IMR-90 (cell line): ENCODE measurements around the gene WNT4.

Experiments used
- BHLHE40 ChIP-seq: fragments of 150-350 bp; IDR thresholded peaks from 2 replicates; pipeline ENCODE4 v1.6.1; 2016; ENCODE audit warnings: mild to moderate bottlenecking, low read depth, low read length
- CEBPB ChIP-seq: IDR thresholded peaks from 2 replicates; pipeline ENCODE4 v1.6.1; 2012; ENCODE audit warnings: low read depth, low read length, improper control_type of control experiment
- CHD1 ChIP-seq: IDR thresholded peaks from 2 replicates; pipeline ENCODE4 v1.6.1; 2012; ENCODE audit warnings: low read depth, low read length, improper control_type of control experiment
- FOS ChIP-seq: fragments of 150-350 bp; IDR thresholded peaks from 2 replicates; pipeline ENCODE4 v1.6.1; 2016; ENCODE audit warnings: low read depth, low read length
- MAFK ChIP-seq: IDR thresholded peaks from 2 replicates; pipeline ENCODE4 v1.6.1; 2012; ENCODE audit warnings: low read depth, low read length, improper control_type of control experiment
- MXI1 ChIP-seq: IDR thresholded peaks from 2 replicates; pipeline ENCODE4 v1.6.1; 2012; ENCODE audit warnings: low read depth, mild to moderate bottlenecking, low read length, moderate library complexity, borderline replicate concordance
- POLR2A ChIP-seq: IDR thresholded peaks from 2 replicates; pipeline ENCODE4 v1.6.1; 2012; ENCODE audit warnings: mild to moderate bottlenecking, low read depth, low read length
- RAD21 ChIP-seq: IDR thresholded peaks from 2 replicates; pipeline ENCODE4 v1.6.1; 2012; ENCODE audit warnings: low read length, improper control_type of control experiment
- RCOR1 ChIP-seq: IDR thresholded peaks from 2 replicates; pipeline ENCODE4 v1.6.1; 2012; ENCODE audit warnings: mild to moderate bottlenecking, low read length, improper control_type of control experiment; ENCODE audit not compliant: insufficient replicate concordance
- RFX5 ChIP-seq: IDR thresholded peaks from 2 replicates; pipeline ENCODE4 v1.8.0; 2012; ENCODE audit warnings: low read depth, mild to moderate bottlenecking, low read length, moderate library complexity
- SMC3 ChIP-seq: fragments of 150-350 bp; IDR thresholded peaks from 2 replicates; pipeline ENCODE4 v1.6.1; 2016; ENCODE audit warnings: low read depth, mild to moderate bottlenecking, antibody characterized with exemption, low read length, moderate library complexity
- TF ChIP-seq, protein P1 (sequence below): conservative IDR thresholded peaks from 2 replicates; pipeline ENCODE4 v1.5.1; 2012; ENCODE audit warnings: mild to moderate bottlenecking, low read depth, low read length, improper control_type of control experiment
- TF ChIP-seq, protein P2 (sequence below): fragments of 150-350 bp; IDR thresholded peaks from 2 replicates; pipeline ENCODE4 v1.6.1; 2016; ENCODE audit warnings: low read depth, mild to moderate bottlenecking, low read length, moderate library complexity, borderline replicate concordance
- TF ChIP-seq, protein P3 (sequence below): fragments of 150-350 bp; IDR thresholded peaks from 2 replicates; pipeline ENCODE4 v1.6.1; 2017; ENCODE audit warnings: mild to moderate bottlenecking, antibody characterized with exemption, low read length, low read depth

DNA sequence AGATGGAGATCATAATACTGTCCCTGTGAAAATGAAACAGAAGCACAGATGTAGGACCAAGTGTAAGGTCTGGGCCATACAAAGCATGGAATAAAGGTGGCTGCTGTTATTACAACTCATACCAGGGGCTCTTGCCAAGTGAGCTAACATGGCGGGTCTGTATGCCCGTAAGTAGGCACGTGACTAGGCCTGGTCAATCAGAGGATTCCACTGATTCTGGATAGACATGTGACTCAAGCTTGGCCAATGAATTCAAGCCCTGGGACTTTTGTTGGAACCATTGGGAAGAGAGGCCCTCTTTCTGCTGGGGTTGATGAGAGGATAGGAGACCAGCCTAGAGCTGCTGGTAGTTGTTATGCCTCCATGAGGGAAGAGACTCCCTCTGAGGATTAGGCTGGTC is 47.8 kb upstream of the WNT4 start:
- TF ChIP-seq, protein P1, sequence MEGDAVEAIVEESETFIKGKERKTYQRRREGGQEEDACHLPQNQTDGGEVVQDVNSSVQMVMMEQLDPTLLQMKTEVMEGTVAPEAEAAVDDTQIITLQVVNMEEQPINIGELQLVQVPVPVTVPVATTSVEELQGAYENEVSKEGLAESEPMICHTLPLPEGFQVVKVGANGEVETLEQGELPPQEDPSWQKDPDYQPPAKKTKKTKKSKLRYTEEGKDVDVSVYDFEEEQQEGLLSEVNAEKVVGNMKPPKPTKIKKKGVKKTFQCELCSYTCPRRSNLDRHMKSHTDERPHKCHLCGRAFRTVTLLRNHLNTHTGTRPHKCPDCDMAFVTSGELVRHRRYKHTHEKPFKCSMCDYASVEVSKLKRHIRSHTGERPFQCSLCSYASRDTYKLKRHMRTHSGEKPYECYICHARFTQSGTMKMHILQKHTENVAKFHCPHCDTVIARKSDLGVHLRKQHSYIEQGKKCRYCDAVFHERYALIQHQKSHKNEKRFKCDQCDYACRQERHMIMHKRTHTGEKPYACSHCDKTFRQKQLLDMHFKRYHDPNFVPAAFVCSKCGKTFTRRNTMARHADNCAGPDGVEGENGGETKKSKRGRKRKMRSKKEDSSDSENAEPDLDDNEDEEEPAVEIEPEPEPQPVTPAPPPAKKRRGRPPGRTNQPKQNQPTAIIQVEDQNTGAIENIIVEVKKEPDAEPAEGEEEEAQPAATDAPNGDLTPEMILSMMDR, result no peak
- no peak for TF ChIP-seq SMC3
- TF ChIP-seq CEBPB, result no peak
- TF ChIP-seq RAD21, result no peak
- TF ChIP-seq, protein P2, sequence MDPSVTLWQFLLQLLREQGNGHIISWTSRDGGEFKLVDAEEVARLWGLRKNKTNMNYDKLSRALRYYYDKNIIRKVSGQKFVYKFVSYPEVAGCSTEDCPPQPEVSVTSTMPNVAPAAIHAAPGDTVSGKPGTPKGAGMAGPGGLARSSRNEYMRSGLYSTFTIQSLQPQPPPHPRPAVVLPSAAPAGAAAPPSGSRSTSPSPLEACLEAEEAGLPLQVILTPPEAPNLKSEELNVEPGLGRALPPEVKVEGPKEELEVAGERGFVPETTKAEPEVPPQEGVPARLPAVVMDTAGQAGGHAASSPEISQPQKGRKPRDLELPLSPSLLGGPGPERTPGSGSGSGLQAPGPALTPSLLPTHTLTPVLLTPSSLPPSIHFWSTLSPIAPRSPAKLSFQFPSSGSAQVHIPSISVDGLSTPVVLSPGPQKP, result no peak
- TF ChIP-seq POLR2A, result no peak
- TF ChIP-seq RCOR1, result no peak
- no peak for TF ChIP-seq RFX5
- no peak for TF ChIP-seq MAFK
- TF ChIP-seq, protein P3, sequence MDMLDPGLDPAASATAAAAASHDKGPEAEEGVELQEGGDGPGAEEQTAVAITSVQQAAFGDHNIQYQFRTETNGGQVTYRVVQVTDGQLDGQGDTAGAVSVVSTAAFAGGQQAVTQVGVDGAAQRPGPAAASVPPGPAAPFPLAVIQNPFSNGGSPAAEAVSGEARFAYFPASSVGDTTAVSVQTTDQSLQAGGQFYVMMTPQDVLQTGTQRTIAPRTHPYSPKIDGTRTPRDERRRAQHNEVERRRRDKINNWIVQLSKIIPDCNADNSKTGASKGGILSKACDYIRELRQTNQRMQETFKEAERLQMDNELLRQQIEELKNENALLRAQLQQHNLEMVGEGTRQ, result no peak
- no peak for TF ChIP-seq FOS
- TF ChIP-seq MXI1, result no peak
- TF ChIP-seq CHD1, result no peak
- TF ChIP-seq BHLHE40, result no peak
